Activated CD4-positive, alpha-beta T cell treated with anti-CD3 and anti-CD28 coated beads, Interleukin-2, amount 50 U/mL, for 48 hours (primary cell): ENCODE data around the gene SOCS6.

ENCODE experiments used
- DNase-seq, 2 experiments: peaks; one replicate each; pipeline ENCODE4 v3.0.0-alpha.2; 2020

Gene SOCS6

GRCh38 chr18:70289351-70290312, 787 bp downstream of the SOCS6 start:
- DNase-seq = peak; percentile 5 to 10

- no peak for DNase-seq
Measured at GRCh38 chr18:70290482-70291294, 1.8 kb downstream of the SOCS6 start.

GRCh38 chr18:70291295-70291574, 2.4 kb downstream of the SOCS6 start:
- DNase-seq = no peak

- no peak for DNase-seq
Measured at GRCh38 chr18:70292628-70293027, 3.8 kb downstream of the SOCS6 start.

DNA sequence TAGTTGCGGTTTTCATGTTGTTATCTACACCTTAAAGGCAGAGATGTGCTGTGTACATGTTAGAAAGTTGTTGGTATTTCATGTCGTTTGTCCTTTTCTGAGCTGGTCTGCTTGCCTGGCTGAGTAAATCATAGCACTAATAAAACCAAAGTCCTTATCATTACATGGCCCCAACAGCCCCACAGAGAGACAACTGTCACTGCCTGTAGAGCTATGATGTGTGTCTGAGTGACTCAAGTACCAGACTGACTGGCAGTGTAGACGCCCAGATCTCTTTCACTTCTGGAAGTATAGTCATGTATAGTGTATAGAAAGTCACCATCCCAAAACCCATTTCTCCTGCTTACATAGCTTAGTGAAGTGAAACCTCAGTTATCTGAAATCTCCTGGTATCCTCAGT, 4.3 kb downstream of the SOCS6 start:
- DNase-seq = no peak

DNA sequence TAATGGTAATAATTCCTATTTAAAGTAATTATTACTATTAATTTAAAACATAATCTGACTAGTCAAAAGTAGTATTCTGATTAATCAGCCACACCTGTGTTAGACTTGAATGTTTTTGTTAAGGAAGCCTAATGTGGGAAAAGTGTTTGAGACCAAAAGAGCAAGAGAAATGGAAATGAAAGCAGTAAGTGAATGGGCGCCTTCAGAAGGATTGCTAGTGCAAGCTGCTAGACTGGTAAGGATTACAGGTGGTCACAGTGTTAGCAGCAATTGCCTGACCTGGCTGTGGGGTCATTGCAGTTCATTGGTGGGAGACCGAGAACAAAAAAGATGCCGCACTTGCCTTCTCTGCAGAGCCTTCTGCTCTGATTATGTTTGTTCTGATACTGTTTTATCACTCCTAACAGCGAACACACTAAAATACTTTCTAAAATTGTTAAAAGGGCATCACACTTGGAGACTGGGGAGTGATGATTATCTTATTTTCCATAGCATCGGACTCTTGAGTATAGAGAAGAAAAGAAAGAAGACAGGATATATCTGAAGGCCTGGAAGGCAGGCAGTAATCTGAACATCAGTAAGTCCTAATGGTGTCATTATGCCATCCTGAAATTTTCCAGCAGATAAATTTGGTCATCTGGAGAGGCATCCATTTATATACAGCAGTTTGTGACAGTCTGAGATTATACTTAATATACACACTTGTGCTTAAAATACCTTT, 5.8 kb downstream of the SOCS6 start:
- no peak for DNase-seq

- DNase-seq = no peak
Measured at GRCh38 chr18:70295192-70296188, 6.6 kb downstream of the SOCS6 start.

DNA sequence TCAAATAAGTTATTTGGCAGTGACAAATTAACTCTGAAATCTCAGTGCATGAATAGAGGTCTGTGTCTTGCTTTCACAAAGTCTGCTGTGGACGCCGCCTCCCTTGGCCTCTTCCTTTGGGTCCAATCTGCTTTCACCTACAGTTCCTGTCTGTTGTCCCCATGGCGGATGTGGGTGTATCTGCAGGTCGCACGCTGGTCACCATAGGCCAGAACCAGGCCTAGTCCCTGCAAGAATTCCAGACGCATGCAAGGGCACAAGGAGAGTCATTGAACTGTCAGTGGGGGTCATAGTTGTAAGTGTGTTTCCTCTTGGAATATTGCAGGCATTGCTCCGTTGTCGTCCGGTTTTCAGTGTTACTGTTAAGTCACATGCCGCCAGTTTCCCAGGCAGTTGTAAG, 7.4 kb downstream of the SOCS6 start:
- no peak for DNase-seq

DNA sequence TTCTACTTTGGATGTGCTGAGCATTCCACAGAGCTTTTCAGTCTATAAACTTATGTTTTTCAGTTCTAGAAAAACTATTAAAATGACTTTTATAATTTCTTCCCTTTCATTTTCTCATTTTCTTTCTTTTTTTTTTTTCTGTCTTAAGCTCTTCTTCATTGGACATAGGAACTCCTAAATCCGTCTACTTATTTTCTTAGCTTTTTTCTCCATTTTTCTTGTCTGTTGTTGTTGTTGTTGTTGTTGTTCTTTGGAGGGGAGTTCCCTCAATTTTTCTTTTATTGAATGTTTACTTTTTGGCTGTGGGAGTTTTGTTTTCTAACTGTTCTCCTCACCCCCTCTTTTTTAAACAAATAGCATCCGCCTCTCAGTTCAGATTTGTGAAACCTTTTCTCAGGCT, 7.9 kb downstream of the SOCS6 start:
- no peak for DNase-seq

GRCh38 chr18:70299393-70299792, 10.5 kb downstream of the SOCS6 start:
- DNase-seq = no peak

DNA sequence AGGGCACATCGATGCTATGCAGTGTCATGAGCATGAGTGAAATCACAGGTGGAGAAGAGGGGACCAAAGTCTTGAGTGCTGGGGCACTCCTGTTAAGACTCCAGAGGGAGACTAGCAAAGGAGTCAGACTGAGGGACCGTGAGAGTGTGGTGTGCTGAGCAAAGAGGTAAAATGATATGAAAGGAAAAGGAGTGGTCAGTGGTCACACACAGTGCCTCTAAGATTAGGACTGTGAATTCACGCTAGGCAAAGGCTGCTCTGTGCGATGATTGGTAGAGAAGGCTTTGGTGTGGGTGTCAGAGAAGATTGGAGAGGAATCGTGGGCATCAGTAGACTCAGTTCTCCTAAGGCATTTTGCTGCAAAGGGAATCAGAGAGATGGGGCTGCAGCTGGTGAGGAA, 12.8 kb downstream of the SOCS6 start:
- no peak for DNase-seq

- no peak for DNase-seq
Measured at GRCh38 chr18:70308555-70309294, 19.9 kb downstream of the SOCS6 start.

GRCh38 chr18:70310560-70311320, 21.9 kb downstream of the SOCS6 start:
- DNase-seq = no peak

GRCh38 chr18:70311726-70312125, 22.9 kb downstream of the SOCS6 start:
- DNase-seq = no peak

DNA sequence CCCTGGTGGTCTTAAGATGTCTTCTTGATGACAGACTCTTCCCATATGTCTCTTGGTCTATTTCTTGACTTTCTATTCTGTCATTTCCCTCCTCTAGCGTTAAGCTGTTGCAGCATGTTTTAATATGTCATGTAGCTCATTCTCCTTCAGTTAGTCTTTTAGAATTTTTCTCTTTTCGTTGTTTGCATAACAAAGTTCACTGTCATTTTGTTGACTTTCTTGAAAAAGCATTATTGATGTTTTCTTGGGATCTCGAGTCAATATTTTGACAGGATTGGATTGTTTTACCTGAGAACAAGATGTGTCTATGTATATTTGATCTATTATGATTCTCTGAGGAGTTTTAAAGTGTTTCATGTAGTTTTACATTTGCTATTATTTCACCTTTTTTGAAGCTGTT, 24.8 kb downstream of the SOCS6 start:
- no peak for DNase-seq

DNA sequence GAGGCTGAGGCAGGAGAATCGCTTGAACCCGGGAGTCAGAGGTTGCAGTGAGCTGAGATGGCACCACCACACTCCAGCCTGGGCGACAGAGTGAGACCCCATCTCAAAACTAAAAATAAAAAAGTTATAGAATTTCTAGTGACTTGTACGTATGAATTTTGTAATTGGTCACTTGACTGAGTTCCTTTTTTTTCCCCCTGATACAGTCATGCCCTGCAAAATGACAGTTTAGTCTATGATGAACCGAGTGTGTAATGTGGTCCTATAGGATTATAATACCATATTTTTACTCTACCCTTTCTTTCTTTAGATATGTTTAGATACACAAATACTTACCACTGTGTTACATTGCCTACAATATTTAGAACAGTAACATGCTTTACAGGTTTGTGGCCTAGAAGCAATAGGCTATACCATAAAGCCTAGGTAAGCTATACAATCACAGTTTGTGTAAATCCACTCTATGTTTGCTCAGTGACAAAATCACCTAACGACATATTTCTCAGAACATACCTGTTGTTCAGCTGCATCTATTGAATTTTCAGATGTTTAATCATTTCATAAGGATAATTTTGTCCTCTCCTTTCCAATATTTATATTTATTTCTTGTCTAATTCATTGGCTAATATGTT, 25.4 kb downstream of the SOCS6 start:
- DNase-seq = no peak

DNA sequence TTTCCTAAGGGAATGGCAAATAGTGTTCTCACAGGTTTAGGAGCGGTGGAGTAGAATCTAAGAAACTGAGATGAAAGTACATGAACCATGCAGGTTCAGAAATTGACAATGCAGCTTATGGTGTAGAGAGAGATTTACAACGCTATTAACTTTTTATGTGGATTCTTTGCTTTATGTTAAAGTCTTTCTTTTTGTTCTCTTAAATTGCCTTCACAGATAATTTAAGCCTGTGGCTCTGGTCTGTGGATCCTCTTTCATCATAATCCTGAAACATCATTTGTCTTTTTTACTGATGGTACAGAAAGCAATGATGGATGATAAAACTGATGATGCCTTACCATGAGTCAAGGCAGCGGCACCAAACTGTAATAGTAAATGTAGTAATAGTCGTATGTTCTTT, 30.3 kb downstream of the SOCS6 start:
- no peak for DNase-seq

- DNase-seq = no peak
Measured at GRCh38 chr18:70321616-70322015, 32.8 kb downstream of the SOCS6 start.

GRCh38 chr18:70322385-70322784, 33.5 kb downstream of the SOCS6 start:
- no peak for DNase-seq

- no peak for DNase-seq
Measured at GRCh38 chr18:70322928-70323327, 34.1 kb downstream of the SOCS6 start.
